H1 (cell line): ENCODE results near the gene ARHGEF10L. TPM values are rescaled to one million over a fixed set of nuclear protein-coding genes. Genes with fewer than 3 reads are reported as not detected.

Source experiments
- CBX8 ChIP-seq: fragments of 300-800, 300-1000 bp; sonication (generic); IDR thresholded peaks from 2 replicates; pipeline ENCODE4 v1.7.1; 2016; ENCODE audit warnings: low read depth, low read length, borderline replicate concordance
- EGR1 ChIP-seq: IDR thresholded peaks from 2 replicates; pipeline ENCODE4 v1.6.1; 2011; ENCODE audit warnings: low read depth, low read length, borderline replicate concordance
- GABPA ChIP-seq: IDR thresholded peaks from 2 replicates; pipeline ENCODE4 v1.6.1; 2011; ENCODE audit warnings: mild to moderate bottlenecking, low read length, moderate library complexity, borderline replicate concordance; ENCODE audit not compliant: insufficient read depth
- RAD21 ChIP-seq, 2 experiments: IDR thresholded peaks in 1 of 2; conservative IDR thresholded peaks in 1 of 2; 2 replicates each; pipeline ENCODE4 v1.6.1; 2011; ENCODE audit warnings: low read depth in 2 of 2, low read length in 2 of 2, improper control_type of control experiment in 1 of 2, inconsistent platforms in 1 of 2, mild to moderate bottlenecking in 1 of 2, moderate library complexity in 1 of 2
- ZNF274 ChIP-seq: IDR thresholded peaks from 2 replicates; pipeline ENCODE4 v1.7.0; 2012; ENCODE audit warnings: low read length, borderline replicate concordance; ENCODE audit errors: extremely low read depth
- polyA plus RNA-seq, 7 experiments: library from polyadenylated mRNA; depleted of rRNA in 3 of 7; stranded (reverse) in 5 of 7; unstranded in 2 of 7; fragments of >200 nt in 5 of 7; fragments of 200-250 nt in 2 of 7; gene quantifications; 1 replicate in 5 of 7; 2 replicates in 1 of 7; 4 replicates in 1 of 7; pipeline versions ENCODE4 v1.2.1 to v1.2.3, GENCODE V29; 2011 to 2013; ENCODE audit warnings: missing spikeins in 2 of 7, mixed read lengths in 2 of 7
- total RNA-seq: library from RNA; stranded (reverse); fragmentation: NEBNext Ultra II Directional; extraction: Animal tissue kit (Norgen Biotek cat#: 25700); gene quantifications from 2 replicates; pipeline ENCODE4 v1.2.1, GENCODE V29; 2021

ARHGEF10L gene
- total and polyA plus RNA-seq, 2 of the 8 experiments (the other 6 are each of a cell fraction or from before 2014, with no cell fraction given): 33.6 to 39.6 TPM

DNA sequence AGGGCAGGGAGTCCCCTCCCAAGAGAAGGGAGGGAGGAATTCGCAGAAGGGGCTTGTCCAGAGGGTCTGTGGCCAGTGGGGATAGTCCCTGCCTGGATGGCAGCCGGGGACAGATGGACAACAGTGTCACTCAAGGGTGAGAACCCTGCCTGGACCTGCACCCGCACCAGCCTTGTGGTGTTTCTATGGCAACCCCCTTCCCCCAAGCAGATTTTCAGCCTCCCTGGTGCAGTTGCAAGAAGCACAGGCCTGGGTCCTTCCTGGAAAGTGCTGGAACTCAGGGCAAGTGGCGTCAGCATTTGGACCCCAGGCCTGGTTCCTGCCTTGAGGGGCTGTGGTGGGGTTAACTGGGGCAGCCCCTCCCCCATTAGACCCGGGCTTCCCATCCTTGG lies 131.8 kb downstream of the ARHGEF10L start (continued):
- TF ChIP-seq RAD21 (IDR thresholded peaks at IDR 0.05 in 1 of 2, conservative IDR thresholded peaks at IDR 0.05 in 1 of 2; ENCODE audit: low read depth in 2 of 2, low read length in 2 of 2) (no peak), CBX8 (no peak), ZNF274 (no peak), GABPA (no peak), EGR1 (no peak)
- TF ChIP-seq, all 59 proteins: peak for 0
